IMR-90 (cell line): ENCODE measurements around the gene BTN3A1. TPM values are rescaled to one million over a fixed set of nuclear protein-coding genes. Genes with fewer than 3 reads are reported as not detected.

ENCODE experiments used
- ATAC-seq: fragments of 200-7000 bp; cut with Tn5 transposase; 2 replicates; pipeline ENCODE4 v1.9.1; 2020; ENCODE audit warnings: low read depth, mild to moderate bottlenecking, moderate library complexity
- BruUV-seq: library from RNA; stranded (reverse); fragments of 400-500 nt; replicated peaks from 2 replicates; lab custom pipeline; 2021; lab: Mats Ljungman, UMichigan
- CTCF ChIA-PET: fragments of 300-600 bp; formaldehyde crosslinking; extraction: SDS; loops from one replicate; lab custom pipeline; 2021; ENCODE audit warnings: antibody characterized with exemption; lab: Yijun Ruan, JAX
- POLR2A ChIA-PET: fragments of 300-600 bp; sonication (Branson Sonifier 250); formaldehyde crosslinking; loops from one replicate; lab custom pipeline; 2022; ENCODE audit warnings: antibody characterized with exemption; ENCODE audit not compliant: unreplicated experiment; lab: Charles Lee
- DNase-seq: peaks from one replicate; pipeline ENCODE4 v3.0.0; 2013
- H2AFZ ChIP-seq: replicated peaks from 2 replicates; pipeline ENCODE3; 2013; ENCODE audit warnings: low read length, mild to moderate bottlenecking; ENCODE audit not compliant: poor library complexity
- H2AK5ac ChIP-seq: 2 replicates; pipeline ENCODE4 v1.6.1; 2013; ENCODE audit warnings: low read depth, low read length, inconsistent platforms
- H2AK9ac ChIP-seq: replicated peaks from 2 replicates; pipeline ENCODE3; 2013; ENCODE audit warnings: mild to moderate bottlenecking, low read depth, low read length, moderate library complexity; ENCODE audit not compliant: poor library complexity
- H2BK120ac ChIP-seq: 2 replicates; pipeline ENCODE4 v1.6.1; 2013; ENCODE audit warnings: low read depth, low read length, inconsistent platforms
- H2BK15ac ChIP-seq: 3 replicates; pipeline ENCODE4 v1.6.1; 2013; ENCODE audit warnings: low read depth, low read length, inconsistent platforms
- H2BK20ac ChIP-seq: 2 replicates; pipeline ENCODE4 v1.6.1; 2013; ENCODE audit warnings: low read depth, mild to moderate bottlenecking, inconsistent platforms, low read length, moderate library complexity
- H2BK5ac ChIP-seq: 2 replicates; pipeline ENCODE4 v1.6.1; 2013; ENCODE audit warnings: mild to moderate bottlenecking, low read depth, low read length, inconsistent platforms; ENCODE audit not compliant: poor library complexity, severe bottlenecking
- H3K14ac ChIP-seq: replicated peaks from 2 replicates; pipeline ENCODE4 v1.6.1; 2013; ENCODE audit warnings: low read depth, low read length, inconsistent platforms
- H3K18ac ChIP-seq: 2 replicates; pipeline ENCODE4 v1.6.1; 2013; ENCODE audit warnings: low read depth, low read length, control low read depth
- H3K23ac ChIP-seq: 2 replicates; pipeline ENCODE4 v1.6.1; 2013; ENCODE audit warnings: low read depth, low read length, inconsistent platforms
- H3K27ac ChIP-seq: 2 replicates; pipeline ENCODE4 v1.5.1; 2013; ENCODE audit warnings: mild to moderate bottlenecking, control low read depth, low read length; ENCODE audit not compliant: insufficient read depth
- H3K27me3 ChIP-seq: 2 replicates; pipeline ENCODE4 v1.6.1; 2013; ENCODE audit warnings: low read length; ENCODE audit not compliant: control insufficient read depth, insufficient read depth
- H3K36me3 ChIP-seq: 2 replicates; pipeline ENCODE4 v1.6.1; 2013; ENCODE audit warnings: low read length, mixed read lengths; ENCODE audit not compliant: control insufficient read depth, insufficient read depth
- H3K4ac ChIP-seq: 2 replicates; pipeline ENCODE4 v1.6.1; 2013; ENCODE audit warnings: low read depth, low read length, inconsistent platforms
- H3K4me1 ChIP-seq: 2 replicates; pipeline ENCODE4 v1.6.1; 2013; ENCODE audit warnings: low read length, mixed read lengths; ENCODE audit not compliant: control insufficient read depth, insufficient read depth
- H3K4me2 ChIP-seq: 2 replicates; pipeline ENCODE4 v1.6.1; 2013; ENCODE audit warnings: low read depth, mild to moderate bottlenecking, control low read depth, low read length, moderate library complexity
- H3K4me3 ChIP-seq: 2 replicates; pipeline ENCODE4 v1.5.1; 2013; ENCODE audit warnings: low read depth, mild to moderate bottlenecking, control low read depth, low read length, moderate library complexity; ENCODE audit not compliant: insufficient read depth
- H3K56ac ChIP-seq: 2 replicates; pipeline ENCODE4 v1.6.1; 2013; ENCODE audit warnings: low read length, inconsistent platforms; ENCODE audit not compliant: insufficient read depth; ENCODE audit errors: extremely low read depth
- H3K79me1 ChIP-seq, 2 experiments: 2 replicates each; pipeline ENCODE4 v1.6.1; 2013; ENCODE audit warnings: low read length in 2 of 2, inconsistent platforms in 1 of 2, low read depth in 1 of 2
- H3K9ac ChIP-seq: 2 replicates; pipeline ENCODE4 v1.6.1; 2013; ENCODE audit warnings: low read depth, low read length, control low read depth
- H3K9me1 ChIP-seq: 2 replicates; pipeline ENCODE4 v1.6.1; 2013; ENCODE audit warnings: low read length, inconsistent platforms; ENCODE audit not compliant: insufficient read depth
- H3K9me3 ChIP-seq: 2 replicates; pipeline ENCODE4 v1.6.1; 2013; ENCODE audit warnings: low read length; ENCODE audit not compliant: control insufficient read depth, insufficient read depth
- H4K20me1 ChIP-seq: 2 replicates; pipeline ENCODE4 v1.6.1; 2013; ENCODE audit warnings: low read length, inconsistent platforms; ENCODE audit not compliant: insufficient read depth
- H4K5ac ChIP-seq: 2 replicates; pipeline ENCODE4 v1.6.1; 2013; ENCODE audit warnings: mild to moderate bottlenecking, low read depth, low read length, control low read depth
- H4K8ac ChIP-seq, 2 experiments: 2 replicates each; pipeline ENCODE4 v1.6.1; 2013; ENCODE audit warnings: low read depth in 2 of 2, low read length in 2 of 2, control low read depth in 1 of 2, inconsistent platforms in 1 of 2
- H4K91ac ChIP-seq: 2 replicates; pipeline ENCODE4 v1.6.1; 2013; ENCODE audit warnings: low read depth, low read length, inconsistent platforms; ENCODE audit not compliant: insufficient read depth
- CEBPB ChIP-seq: IDR thresholded peaks from 2 replicates; pipeline ENCODE4 v1.6.1; 2012; ENCODE audit warnings: low read depth, low read length, improper control_type of control experiment
- CHD1 ChIP-seq: IDR thresholded peaks from 2 replicates; pipeline ENCODE4 v1.6.1; 2012; ENCODE audit warnings: low read depth, low read length, improper control_type of control experiment
- NFE2L2 ChIP-seq: fragments of 150-350 bp; IDR thresholded peaks from 2 replicates; pipeline ENCODE4 v1.6.1; 2016; ENCODE audit warnings: low read depth, mild to moderate bottlenecking, low read length
- SMC3 ChIP-seq: fragments of 150-350 bp; IDR thresholded peaks from 2 replicates; pipeline ENCODE4 v1.6.1; 2016; ENCODE audit warnings: low read depth, mild to moderate bottlenecking, antibody characterized with exemption, low read length, moderate library complexity
- WGBS, 2 experiments: methylation state at CpG; one replicate each; pipeline versions ENCODE4 v1.1.5 to v1.1.7; 2013; ENCODE audit warnings: missing lambda C conversion rate in 2 of 2; ENCODE audit not compliant: insufficient read length in 1 of 2; ENCODE audit errors: extremely low coverage in 2 of 2; 5-methylcytosine and 5-hydroxymethylcytosine counted together
- dilution Hi-C: fragments of 300-500 bp; cut with HindIII; formaldehyde crosslinking; loops from one replicate; pipeline ENCODE4 v1.14.3; 2018; ENCODE audit warnings: low sequenced_read_pairs; ENCODE audit not compliant: unreplicated experiment
- in situ Hi-C: fragments of 300-500 bp; cut with MboI; formaldehyde crosslinking; loops from 3 replicates; pipeline ENCODE4 v1.14.3; 2019; ENCODE audit warnings: low sequenced_read_pairs, inconsistent platforms, mixed read lengths
- intact Hi-C: fragments of 100-400 bp; cut with micrococcal nuclease; formaldehyde crosslinking; loops from 2 replicates; pipeline ENCODE4 v1.10.0; 2022
- polyA plus RNA-seq, 3 experiments: library from polyadenylated mRNA; depleted of rRNA; stranded (reverse); fragments of >200 nt; gene quantifications; 2 replicates each; pipeline ENCODE4 v1.2.3, GENCODE V29; 2012; ENCODE audit warnings: low replicate concordance in 1 of 3
- total RNA-seq: library from RNA; depleted of rRNA; stranded (reverse); fragments of >200 nt; gene quantifications from 2 replicates; pipeline ENCODE4 v1.2.3, GENCODE V29; 2012

The BTN3A1 gene
- total and polyA plus RNA-seq, 2 of the 4 experiments (the other 2 are of a cell fraction): 14.4 to 16.5 TPM

DNA sequence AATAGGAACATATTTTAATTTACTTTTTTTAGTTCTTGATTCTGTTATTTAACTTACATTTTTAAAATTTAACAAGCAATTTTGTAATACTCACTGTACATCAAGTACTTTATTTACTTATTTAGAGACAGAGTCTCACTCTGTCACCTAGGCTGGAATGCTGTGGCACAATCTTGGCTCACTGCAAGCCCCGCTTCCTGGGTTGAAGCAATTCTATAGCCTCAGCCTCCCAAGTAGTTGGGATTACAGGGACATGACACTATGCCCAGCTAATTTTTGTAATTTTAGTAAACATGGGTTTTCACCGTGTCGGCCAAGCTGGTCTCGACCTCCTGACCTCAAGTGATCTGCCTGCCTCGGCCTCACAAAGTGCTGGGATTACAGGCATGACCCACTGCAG, 45.2 kb downstream of the BTN3A1 start:
- ChIA-PET CTCF (no interaction called here), POLR2A (no interaction called here)
- no peaks in the 10 kb centered on the region for H3K9me3 ChIP-seq
- H4K8ac ChIP-seq: 0 out of 4 replicates have a peak overlapping the region, but pooled peaks of 1 of the 2 experiments have one; percentile 60
- H2BK15ac ChIP-seq: no peak overlapping the region
- no TSS peak for BruUV-seq
- no peak overlapping the region for H3K27ac ChIP-seq
- peak overlapping the region; percentile 35 for H2BK5ac ChIP-seq
- no peak overlapping the region for H3K9ac ChIP-seq
- H3K36me3 ChIP-seq: peaks cover 12% of the 10 kb centered on the region
- no peak overlapping the region for H3K23ac ChIP-seq
- no peak overlapping the region for H4K91ac ChIP-seq
- no peaks in the 10 kb centered on the region for H3K9me1 ChIP-seq
- no peak overlapping the region for H3K4ac ChIP-seq
- H4K5ac ChIP-seq: peak overlapping the region; percentile 62
- H2AK5ac ChIP-seq: no peak overlapping the region
- dilution Hi-C loops (no loop called here), intact Hi-C loops (no loop called here), in situ Hi-C loops (no loop called here)
- H3K14ac ChIP-seq: no peak overlapping the region
- H3K4me3 ChIP-seq: no peak overlapping the region
- H3K79me1 ChIP-seq: no peaks in the 10 kb centered on the region
- no peak overlapping the region for H3K56ac ChIP-seq
- H3K4me1 ChIP-seq: peaks cover 5% of the 10 kb centered on the region
- no peak overlapping the region for H2BK20ac ChIP-seq
- no peak overlapping the region for H2AK9ac ChIP-seq
- peak overlapping the region; percentile 45; the same call in 1 of the 2 replicates for H3K18ac ChIP-seq
- no peaks in the 10 kb centered on the region for H4K20me1 ChIP-seq
- no peak overlapping the region for H2AFZ ChIP-seq
- H3K4me2 ChIP-seq: no peak overlapping the region
- ATAC-seq: peak; percentile 46
- TF ChIP-seq NFE2L2 (no peak), CHD1 (no peak), SMC3 (no peak), CEBPB (no peak)
- WGBS, 2 experiments: 60% methylated on average over 1 of the region's 5 CpGs; no CpG with 5 or more reads in 1 of the 2 experiments
- no peak for DNase-seq
- H2BK120ac ChIP-seq: no peak overlapping the region
- H3K27me3 ChIP-seq: no peaks in the 10 kb centered on the region
